Right lobe of liver (tissue), 4 donors: Measurements from ENCODE around the gene GLYATL2.

Experiments
- CTCF ChIP-seq, 4 donors: fragments of 200-600 bp in 3 of 4; fragments of 450-650 bp in 1 of 4; IDR thresholded peaks; one replicate each; pipeline versions ENCODE4 v1.5.1 to v1.8.0; 2016 to 2022; ENCODE audit warnings: antibody characterized with exemption in 4 of 4, mild to moderate bottlenecking in 2 of 4
- POLR2A ChIP-seq: fragments of 450-650 bp; IDR thresholded peaks from one replicate; pipeline ENCODE4 v1.6.1; 2017; ENCODE audit warnings: antibody characterized with exemption, mild to moderate bottlenecking
- donor health status: DM: no; HTN: no; CAD: no.
- donor health status: DM: no; HTN: no; CAD: no.
- donor health status: DM: no; HTN: yes; CAD: no.

GRCh38 chr11:58837707-58838388 lies 6.7 kb downstream of the GLYATL2 start:
- no peak for TF ChIP-seq CTCF (IDR thresholded peaks at IDR 0.05)
- TF ChIP-seq POLR2A, result no peak
